CD4-positive, alpha-beta T cell (primary cell): ENCODE data around the gene FNBP1. TPM values are rescaled to one million over a fixed set of nuclear protein-coding genes. Genes with fewer than 3 reads are reported as not detected.

Experiments used
- ATAC-seq: fragments of 200-7000 bp; cut with Tn5 transposase; one replicate; pipeline ENCODE4 v1.10.0; 2022; ENCODE audit warnings: mild to moderate bottlenecking; ENCODE audit not compliant: poor library complexity
- CTCF ChIA-PET: fragments of 350-600 bp; sonication (Branson Sonifier 250); formaldehyde crosslinking; loops from one replicate; lab custom pipeline; 2021; ENCODE audit warnings: antibody characterized with exemption, inconsistent platforms; lab: Charles Lee
- POLR2A ChIA-PET: fragments of 350-600 bp; sonication (Branson Sonifier 250); formaldehyde crosslinking; loops from one replicate; lab custom pipeline; 2021; ENCODE audit warnings: antibody characterized with exemption, inconsistent platforms; lab: Charles Lee
- DNase-seq, 14 experiments: peaks; one replicate each; pipeline ENCODE4 v3.0.0-alpha.2; 2013 to 2020; ENCODE audit warnings: mixed read lengths in 2 of 14
- H3K27ac ChIP-seq, 2 donors: one replicate each; pipeline versions ENCODE4 v1.5.1 to v1.7.0; 2013; ENCODE audit warnings: low read length in 2 of 2, low read depth in 1 of 2, mild to moderate bottlenecking in 1 of 2
- H3K27me3 ChIP-seq, 2 experiments: 1 replicate in 1 of 2; 2 replicates in 1 of 2; pipeline versions ENCODE4 v1.6.1 to v1.7.0; 2013; ENCODE audit warnings: low read length in 2 of 2, control low read depth in 1 of 2, mild to moderate bottlenecking in 1 of 2, moderate library complexity in 1 of 2; ENCODE audit not compliant: insufficient read depth in 2 of 2, control insufficient read depth in 1 of 2
- H3K36me3 ChIP-seq: one replicate; pipeline ENCODE4 v1.6.1; 2013; ENCODE audit warnings: low read length, control low read depth; ENCODE audit not compliant: insufficient read depth
- H3K4me1 ChIP-seq: one replicate; pipeline ENCODE4 v1.6.1; 2013; ENCODE audit warnings: low read length, control low read depth; ENCODE audit not compliant: insufficient read depth
- H3K4me3 ChIP-seq: one replicate; pipeline ENCODE4 v1.5.1; 2013; ENCODE audit warnings: mild to moderate bottlenecking, low read length, moderate library complexity
- H3K9me3 ChIP-seq, 2 experiments: 1 replicate in 1 of 2; 2 replicates in 1 of 2; pipeline versions ENCODE4 v1.6.1 to v1.7.0; 2013; ENCODE audit warnings: low read length in 2 of 2, mild to moderate bottlenecking in 2 of 2, control low read depth in 1 of 2, moderate library complexity in 1 of 2; ENCODE audit not compliant: control insufficient read depth in 1 of 2, insufficient read depth in 1 of 2
- H3K27ac Mint-ChIP-seq: one replicate; pipeline ENCODE4 v1.8.0; 2020; ENCODE audit warnings: mixed read lengths
- H3K27me3 Mint-ChIP-seq: one replicate; pipeline ENCODE4 v1.8.0; 2021; ENCODE audit warnings: mixed read lengths
- H3K36me3 Mint-ChIP-seq: one replicate; pipeline ENCODE4 v1.8.0; 2021; ENCODE audit warnings: low read depth, mixed read lengths
- H3K4me1 Mint-ChIP-seq: one replicate; pipeline ENCODE4 v1.8.0; 2021; ENCODE audit warnings: low read depth, mixed read lengths
- H3K4me3 Mint-ChIP-seq: one replicate; pipeline ENCODE4 v1.8.0; 2020; ENCODE audit warnings: mild to moderate bottlenecking, mixed read lengths
- H3K9me3 Mint-ChIP-seq: one replicate; pipeline ENCODE4 v1.8.0; 2020; ENCODE audit warnings: mixed read lengths
- intact Hi-C, 2 experiments: fragments of 100-400 bp; cut with DNase I in 1 of 2; cut with micrococcal nuclease in 1 of 2; formaldehyde crosslinking; loops; one replicate each; pipeline versions ENCODE4 v1.15.1 to v1.9.0; 2023 to 2025; cut with DNase I, micrococcal nuclease
- total RNA-seq, 174 experiments: library from RNA in 2 of 174; stranded (reverse) in 2 of 174; gene quantifications; one replicate each; pipeline ENCODE4 v1.2.3 and lab custom pipeline; 2021 to 2026
- TF ChIP-seq, protein P1 (sequence below): fragments of 200-600 bp; IDR thresholded peaks from one replicate; pipeline ENCODE4 v1.8.0; 2022; ENCODE audit warnings: antibody characterized with exemption, mild to moderate bottlenecking

FNBP1 gene
- total RNA-seq, 2 experiments from 2014 or later, result 166 to 181 TPM

DNA sequence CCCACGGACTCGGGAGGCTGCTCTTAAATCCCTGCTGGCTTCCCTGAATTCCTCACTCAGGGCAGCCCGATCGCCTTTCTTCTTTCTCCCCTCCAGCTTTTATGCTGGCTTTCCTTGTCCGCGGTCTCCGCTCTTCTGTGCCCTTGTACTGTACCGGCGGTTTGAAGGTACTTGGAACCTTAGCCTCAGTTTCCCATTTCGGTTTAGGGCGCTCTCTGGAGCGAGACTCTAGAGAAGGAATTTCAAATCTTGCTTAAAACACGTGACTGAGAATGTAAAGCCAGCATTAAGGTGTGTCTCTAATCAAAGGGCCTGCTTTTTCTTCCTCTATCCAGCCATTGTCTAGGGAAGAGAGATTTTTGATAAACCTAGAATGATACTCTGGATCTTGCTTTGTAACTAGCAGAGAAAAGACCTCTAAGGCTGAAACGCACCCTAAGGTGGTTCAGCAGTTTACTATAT lies 11.4 kb upstream of the FNBP1 start:
- DNase-seq (no peak), ATAC-seq (no peak)
- Mint-ChIP-seq H3K36me3 (peaks cover 12% of the 10 kb centered on the region), H3K4me3 (peak overlapping the region; percentile 93), H3K4me1 (peaks cover 24% of the 10 kb centered on the region), H3K27me3 (no peaks in the 10 kb centered on the region), H3K27ac (peak overlapping the region; percentile 93), H3K9me3 (no peaks in the 10 kb centered on the region)
- peak overlapping the region; percentile 92 for H3K4me3 ChIP-seq
- TF ChIP-seq, protein P1, sequence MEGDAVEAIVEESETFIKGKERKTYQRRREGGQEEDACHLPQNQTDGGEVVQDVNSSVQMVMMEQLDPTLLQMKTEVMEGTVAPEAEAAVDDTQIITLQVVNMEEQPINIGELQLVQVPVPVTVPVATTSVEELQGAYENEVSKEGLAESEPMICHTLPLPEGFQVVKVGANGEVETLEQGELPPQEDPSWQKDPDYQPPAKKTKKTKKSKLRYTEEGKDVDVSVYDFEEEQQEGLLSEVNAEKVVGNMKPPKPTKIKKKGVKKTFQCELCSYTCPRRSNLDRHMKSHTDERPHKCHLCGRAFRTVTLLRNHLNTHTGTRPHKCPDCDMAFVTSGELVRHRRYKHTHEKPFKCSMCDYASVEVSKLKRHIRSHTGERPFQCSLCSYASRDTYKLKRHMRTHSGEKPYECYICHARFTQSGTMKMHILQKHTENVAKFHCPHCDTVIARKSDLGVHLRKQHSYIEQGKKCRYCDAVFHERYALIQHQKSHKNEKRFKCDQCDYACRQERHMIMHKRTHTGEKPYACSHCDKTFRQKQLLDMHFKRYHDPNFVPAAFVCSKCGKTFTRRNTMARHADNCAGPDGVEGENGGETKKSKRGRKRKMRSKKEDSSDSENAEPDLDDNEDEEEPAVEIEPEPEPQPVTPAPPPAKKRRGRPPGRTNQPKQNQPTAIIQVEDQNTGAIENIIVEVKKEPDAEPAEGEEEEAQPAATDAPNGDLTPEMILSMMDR, result no peak
- no peaks in the 10 kb centered on the region for H3K9me3 ChIP-seq
- H3K27me3 ChIP-seq, result no peaks in the 10 kb centered on the region
- POLR2A ChIA-PET, result interaction anchor here (0.8 to 2.3 kb wide), 10 partner anchors 10 to 251 kb away, joined by 3 to 41 read pairs (median 4); partner anchors contain the start of genes FNBP1 and TOR1B
- H3K4me1 ChIP-seq, result peaks cover 39% of the 10 kb centered on the region
- intact Hi-C loops, result no loop called here
- H3K27ac ChIP-seq, result peak overlapping the region; percentile 91 to 94
- H3K36me3 ChIP-seq, result peaks cover 8% of the 10 kb centered on the region
- CTCF ChIA-PET, result interaction anchor here (1.8 kb wide), 1 partner anchor 251 kb away, joined by 3 read pairs; the partner anchor contains the start of gene TOR1B

DNA sequence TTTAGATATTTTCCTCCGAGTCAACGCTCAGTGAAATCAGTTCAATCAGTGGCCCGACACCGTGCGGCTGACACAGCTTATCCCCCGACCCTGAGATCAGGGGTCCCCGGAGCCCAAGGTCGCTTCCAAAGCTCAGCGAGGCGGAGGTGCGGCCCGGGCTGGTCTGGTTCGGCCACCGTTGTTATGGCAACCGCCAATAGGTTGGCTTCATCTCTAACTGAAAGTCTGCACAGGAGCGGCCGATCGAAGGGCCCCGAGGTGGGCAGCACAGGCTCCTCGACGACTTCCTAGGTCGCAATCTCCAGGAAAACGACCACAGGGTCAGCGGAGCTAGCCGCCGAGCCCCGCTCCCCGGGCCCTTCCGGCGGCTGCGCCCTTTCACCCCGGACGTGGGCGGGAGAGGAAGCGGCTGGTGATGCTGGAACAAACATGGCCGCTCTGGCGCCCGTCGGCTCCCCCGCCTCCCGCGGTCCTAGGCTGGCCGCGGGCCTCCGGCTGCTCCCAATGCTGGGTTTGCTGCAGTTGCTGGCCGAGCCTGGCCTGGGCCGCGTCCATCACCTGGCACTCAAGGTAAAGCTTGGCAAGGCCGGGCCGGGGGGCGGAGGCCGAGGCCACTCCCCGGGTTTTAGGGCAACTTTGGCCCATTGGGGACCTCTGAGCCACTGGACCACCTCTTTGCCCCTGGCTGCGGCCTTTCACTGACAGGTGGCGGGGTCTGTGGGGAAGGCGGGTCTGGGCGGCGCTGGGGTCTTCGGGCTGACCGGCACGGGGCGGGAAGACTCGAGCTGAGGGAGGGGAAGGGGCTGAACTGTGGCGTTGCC lies 10.7 kb upstream of the FNBP1 start, which contains the start of gene GPR107:
Gene GPR107, plus strand, starts transcription at position 403 of the 821 bp plus-strand sequence. Its CDS starts 27 bp downstream, at position 430.
- Mint-ChIP-seq H3K9me3 (no peaks in the 10 kb centered on the region), H3K36me3 (peaks cover 6% of the 10 kb centered on the region), H3K27ac (peak within 1 kb of the TSS; percentile 93), H3K27me3 (no peaks in the 10 kb centered on the region), H3K4me1 (peaks cover 24% of the 10 kb centered on the region), H3K4me3 (peak within 1 kb of the TSS; percentile 93)
- Histone ChIP-seq H3K4me1 (peaks cover 39% of the 10 kb centered on the region), H3K4me3 (peak within 1 kb of the TSS; percentile 92), H3K27ac (peak within 1 kb of the TSS; percentile 91 to 94), H3K36me3 (peaks cover 4% of the 10 kb centered on the region), H3K27me3 (no peaks in the 10 kb centered on the region), H3K9me3 (no peaks in the 10 kb centered on the region)
- peak; percentile 96 for ATAC-seq
- CTCF ChIA-PET, result interaction anchor here (1.2 to 1.8 kb wide), 2 partner anchors 23 to 250 kb away, joined by 3 to 5 read pairs; partner anchors contain the start of gene TOR1B
- TF ChIP-seq, protein P1, result no peak
- DNase-seq, result peak; percentile 47 to 87 (median 67)
- intact Hi-C loops, result no loop called here
- POLR2A ChIA-PET, result interaction anchor here (0.5 to 2.3 kb wide), 21 partner anchors 10 to 250 kb away, joined by 3 to 41 read pairs (median 4); partner anchors contain the start of genes FNBP1 and TOR1B

DNA sequence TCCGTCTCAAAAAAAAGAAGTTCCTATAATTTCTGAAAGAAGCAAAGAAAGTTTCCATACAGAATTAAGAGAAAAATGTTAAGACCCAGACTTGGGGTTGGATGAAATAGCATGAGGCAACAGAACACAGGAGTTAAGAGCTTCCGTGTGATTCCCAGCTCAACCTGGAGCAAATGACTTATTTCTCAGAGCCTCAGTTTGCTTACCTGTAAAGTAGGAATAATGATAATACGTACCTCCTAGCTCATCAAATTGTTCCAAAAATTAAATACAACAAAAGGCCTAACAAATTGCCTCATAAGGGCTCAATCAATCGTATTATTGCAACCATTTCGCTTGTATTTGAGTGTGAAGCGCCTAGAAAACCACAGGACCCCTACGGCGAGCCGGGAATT lies 10.1 kb upstream of the FNBP1 start:
- no peak for ATAC-seq
- intact Hi-C loops, result no loop called here
- Histone ChIP-seq H3K4me1 (peaks cover 39% of the 10 kb centered on the region), H3K9me3 (no peaks in the 10 kb centered on the region), H3K4me3 (peak overlapping the region; percentile 92), H3K27ac (peak overlapping the region; percentile 91 to 94), H3K36me3 (peaks cover under 1% of the 10 kb centered on the region), H3K27me3 (no peaks in the 10 kb centered on the region)
- Mint-ChIP-seq H3K27ac (peak overlapping the region; percentile 93), H3K4me3 (peak overlapping the region; percentile 93), H3K4me1 (peaks cover 24% of the 10 kb centered on the region), H3K36me3 (peaks cover 2% of the 10 kb centered on the region), H3K9me3 (no peaks in the 10 kb centered on the region), H3K27me3 (no peaks in the 10 kb centered on the region)
- POLR2A ChIA-PET, result interaction anchor here (0.6 to 2.3 kb wide), 20 partner anchors 9 to 219 kb away, joined by 3 to 41 read pairs (median 4); partner anchors contain the start of gene FNBP1
- no peak for DNase-seq
- CTCF ChIA-PET, result interaction anchor here (1.2 to 1.8 kb wide), 2 partner anchors 22 to 250 kb away, joined by 3 to 5 read pairs; partner anchors contain the start of gene TOR1B
- TF ChIP-seq, protein P1, result no peak
